ENCODE measurements around the gene PRKD2.
"Not testable (repeated sequence)": the region's sequence is repeated elsewhere in the genome, so short reads cannot be mapped to it uniquely, and the experiment has no call there.

PRKD2 gene

GRCh38 chr19:46717034-46717715 lies at the start of gene PRKD2:
Gene PRKD2 (minus strand): TSS chr19:46717114. CDS start chr19:46716370, 744 bp downstream.
- in situ Hi-C loops (cut with MboI; ENCODE audit: low sequenced_read_pairs): no loop called here

- in situ Hi-C loops (cut with MboI; ENCODE audit: low sequenced_read_pairs): no loop called here
Observed at GRCh38 chr19:46764817-46765291, 47.9 kb upstream of the PRKD2 start.

- in situ Hi-C loops (cut with MboI; ENCODE audit: low sequenced_read_pairs): no loop called here
Observed at GRCh38 chr19:46762245-46762890, 45.5 kb upstream of the PRKD2 start.

- in situ Hi-C loops (cut with MboI; ENCODE audit: low sequenced_read_pairs): no loop called here
Observed at GRCh38 chr19:46761418-46761831, 44.5 kb upstream of the PRKD2 start.

GRCh38 chr19:46760897-46761296 lies 44.0 kb upstream of the PRKD2 start:
- in situ Hi-C loops (cut with MboI; ENCODE audit: low sequenced_read_pairs): not testable (repeated sequence)

GRCh38 chr19:46760363-46760762 lies 43.4 kb upstream of the PRKD2 start:
- in situ Hi-C loops (cut with MboI; ENCODE audit: low sequenced_read_pairs): no loop called here

GRCh38 chr19:46759817-46760333 lies 43.0 kb upstream of the PRKD2 start:
- in situ Hi-C loops (cut with MboI; ENCODE audit: low sequenced_read_pairs): no loop called here

- in situ Hi-C loops (cut with MboI; ENCODE audit: low sequenced_read_pairs): no loop called here
Observed at GRCh38 chr19:46759206-46759605, 42.3 kb upstream of the PRKD2 start.

GRCh38 chr19:46756544-46756888 lies 39.6 kb upstream of the PRKD2 start:
- in situ Hi-C loops (cut with MboI; ENCODE audit: low sequenced_read_pairs): no loop called here

- in situ Hi-C loops (cut with MboI; ENCODE audit: low sequenced_read_pairs): no loop called here
Observed at GRCh38 chr19:46755853-46756543, 39.1 kb upstream of the PRKD2 start.

- in situ Hi-C loops (cut with MboI; ENCODE audit: low sequenced_read_pairs): no loop called here
Observed at GRCh38 chr19:46755077-46755852, 38.4 kb upstream of the PRKD2 start.

- in situ Hi-C loops (cut with MboI; ENCODE audit: low sequenced_read_pairs): loop anchor here (5.0 kb wide), 1 partner anchor 89 kb away; no protein-coding TSS in a partner anchor
Observed at GRCh38 chr19:46753420-46754155, 36.7 kb upstream of the PRKD2 start.

- in situ Hi-C loops (cut with MboI; ENCODE audit: low sequenced_read_pairs): no loop called here
Observed at GRCh38 chr19:46748325-46749109, 31.6 kb upstream of the PRKD2 start.

- in situ Hi-C loops (cut with MboI; ENCODE audit: low sequenced_read_pairs): no loop called here
Observed at GRCh38 chr19:46746281-46747057, 29.6 kb upstream of the PRKD2 start, which contains the start of gene STRN4. Gene STRN4 (minus strand): TSS chr19:46746450. CDS start chr19:46746430, 20 bp downstream.

GRCh38 chr19:46745521-46746280 lies 28.8 kb upstream of the PRKD2 start, which contains the start of gene FKRP:
Gene FKRP (plus strand): TSS chr19:46746057. CDS start chr19:46755451, 9,394 bp downstream.
- in situ Hi-C loops (cut with MboI; ENCODE audit: low sequenced_read_pairs): no loop called here

GRCh38 chr19:46745030-46745429 lies 28.1 kb upstream of the PRKD2 start:
- in situ Hi-C loops (cut with MboI; ENCODE audit: low sequenced_read_pairs): no loop called here

- in situ Hi-C loops (cut with MboI; ENCODE audit: low sequenced_read_pairs): no loop called here
Observed at GRCh38 chr19:46744005-46744691, 27.2 kb upstream of the PRKD2 start.

All from HL-60/S4 (cell line).